ENCODE data around the gene SPEM1.

The SPEM1 gene

DNA sequence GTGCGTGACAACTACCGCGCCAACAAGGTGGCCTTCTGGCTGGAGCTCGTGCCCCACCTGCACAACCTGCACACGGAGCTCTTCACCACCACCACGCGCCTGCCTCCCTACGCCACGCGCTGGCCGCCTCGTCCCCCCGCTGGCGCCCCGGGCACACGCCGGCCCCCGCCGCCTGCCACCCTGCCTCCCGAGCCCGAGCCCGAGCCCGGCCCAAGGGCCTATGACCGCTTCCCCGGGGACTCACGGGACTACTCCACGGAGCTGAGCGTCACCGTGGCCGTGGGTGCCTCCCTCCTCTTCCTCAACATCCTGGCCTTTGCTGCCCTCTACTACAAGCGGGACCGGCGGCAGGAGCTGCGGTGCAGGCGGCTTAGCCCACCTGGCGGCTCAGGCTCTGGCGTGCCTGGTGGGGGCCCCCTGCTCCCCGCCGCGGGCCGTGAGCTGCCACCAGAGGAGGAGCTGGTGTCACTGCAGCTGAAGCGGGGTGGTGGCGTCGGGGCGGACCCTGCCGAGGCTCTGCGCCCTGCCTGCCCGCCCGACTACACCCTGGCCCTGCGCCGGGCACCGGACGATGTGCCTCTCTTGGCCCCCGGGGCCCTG lies 3.0 kb upstream of the SPEM1 start:
- no peak for DNase-seq

DNA sequence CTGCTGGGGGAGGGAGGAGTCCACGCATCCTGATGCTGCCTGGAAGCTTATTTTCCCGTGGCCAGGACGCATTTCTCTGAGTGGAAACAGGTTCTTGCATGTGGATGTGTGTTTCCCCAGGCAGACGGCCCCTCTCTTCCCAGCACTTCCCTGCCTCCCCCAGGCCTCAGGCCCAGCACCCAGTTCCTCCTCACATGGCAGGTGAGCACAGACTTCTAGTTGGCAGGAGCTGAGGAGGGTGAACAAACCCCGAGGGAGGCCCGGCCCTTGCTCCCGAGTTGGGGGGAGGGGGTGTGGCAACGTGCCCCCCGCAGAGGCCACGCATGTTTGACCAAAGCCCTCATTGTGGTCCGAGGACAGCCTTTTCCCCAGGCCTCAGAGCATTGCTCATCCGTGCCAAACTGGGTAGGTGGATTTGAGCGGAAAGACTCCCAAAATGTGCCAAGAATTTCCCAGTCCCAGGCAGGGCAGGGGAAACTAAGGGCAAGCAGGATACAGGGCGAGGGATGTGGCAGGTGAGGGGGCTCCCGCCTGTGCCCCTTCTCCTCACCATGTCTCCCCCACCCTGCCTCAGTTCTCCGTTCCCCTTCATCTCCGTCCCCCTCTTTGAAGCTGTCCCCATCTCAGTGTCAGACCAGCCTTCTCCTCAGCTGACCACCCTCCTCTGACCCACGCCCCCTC lies 1.5 kb upstream of the SPEM1 start:
- DNase-seq, result no peak

DNA sequence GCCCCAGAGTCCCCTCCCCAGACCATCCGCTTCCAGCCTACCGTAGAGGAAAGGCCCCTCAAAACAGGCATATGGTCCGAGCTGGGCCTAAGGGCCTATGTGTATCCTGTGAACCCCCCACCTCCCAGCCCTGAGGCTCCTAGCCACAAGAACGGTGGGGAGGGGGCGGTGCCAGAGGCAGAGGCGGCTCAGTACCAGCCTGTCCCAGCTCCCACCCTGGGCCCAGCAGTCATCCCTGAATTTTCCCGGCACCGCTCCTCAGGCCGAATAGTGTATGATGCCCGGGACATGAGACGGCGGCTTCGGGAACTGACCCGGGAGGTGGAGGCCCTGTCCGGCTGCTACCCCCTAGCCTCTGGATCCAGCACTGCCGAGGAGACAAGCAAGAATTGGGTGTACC lies 1.1 kb downstream of the SPEM1 start:
- no peak for DNase-seq

DNA sequence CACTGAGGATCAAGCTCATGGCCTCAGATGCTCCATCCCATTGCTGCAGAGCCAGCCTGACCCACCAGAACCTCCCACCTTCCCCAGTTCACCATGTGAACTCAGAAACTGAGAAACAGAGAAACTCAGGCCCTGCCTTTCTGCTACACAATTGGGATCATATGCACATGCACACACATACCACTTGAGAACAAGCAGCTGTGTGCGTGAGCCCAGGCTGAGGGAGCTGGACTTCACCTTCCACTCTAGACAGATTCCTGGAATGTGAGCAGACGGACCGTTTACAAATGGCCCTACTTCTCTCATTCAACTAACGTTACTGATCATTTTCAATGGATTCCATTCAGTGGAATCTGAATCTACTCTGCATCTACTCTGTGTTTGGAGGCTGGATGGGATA lies 3.6 kb downstream of the SPEM1 start:
- no peak for DNase-seq

DNA sequence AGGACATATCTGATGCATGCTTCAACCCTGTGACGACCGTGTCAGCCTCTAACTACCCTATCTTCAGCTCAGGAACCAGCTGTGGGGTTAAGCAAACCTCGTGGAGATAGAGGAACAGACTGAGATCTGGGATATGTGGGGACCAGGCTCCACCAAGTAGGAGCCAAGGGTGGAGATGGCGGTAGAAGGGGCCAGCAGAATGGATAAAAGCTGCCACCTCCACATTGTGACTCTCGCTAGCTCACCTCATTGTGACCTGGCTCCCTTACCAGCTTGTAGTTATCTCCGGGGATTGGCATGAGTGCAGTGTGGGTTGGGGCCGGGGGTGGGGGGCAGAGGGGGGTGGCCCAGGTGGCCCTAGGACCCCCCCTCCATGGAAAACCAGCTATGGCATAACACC lies 5.2 kb downstream of the SPEM1 start, which contains the start of gene SPEM2:
Gene SPEM2 (plus strand): TSS at position 301 of the 400 bp plus-strand sequence. CDS start 73 bp downstream, at position 374.
- no peak for DNase-seq

DNA sequence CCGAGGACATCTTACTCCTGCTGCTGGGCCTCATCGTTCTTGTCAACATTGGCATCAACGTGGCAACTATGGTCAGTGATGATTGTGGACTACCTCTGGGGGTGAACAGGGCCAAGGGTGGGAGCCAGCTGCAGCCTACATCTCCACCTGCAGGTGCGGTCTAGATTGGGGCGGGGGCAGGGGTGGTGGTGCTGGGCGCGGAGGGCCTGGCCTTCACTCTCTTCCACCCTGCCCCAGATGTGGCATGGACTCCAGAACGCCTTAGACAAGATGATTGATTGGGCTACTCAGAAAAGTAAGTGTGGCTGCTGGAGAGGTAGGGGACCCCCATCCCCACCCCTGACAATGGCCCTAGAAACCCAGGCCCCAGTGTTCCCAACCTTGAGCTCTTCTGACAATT lies 5.6 kb downstream of the SPEM1 start:
- no peak for DNase-seq

DNA sequence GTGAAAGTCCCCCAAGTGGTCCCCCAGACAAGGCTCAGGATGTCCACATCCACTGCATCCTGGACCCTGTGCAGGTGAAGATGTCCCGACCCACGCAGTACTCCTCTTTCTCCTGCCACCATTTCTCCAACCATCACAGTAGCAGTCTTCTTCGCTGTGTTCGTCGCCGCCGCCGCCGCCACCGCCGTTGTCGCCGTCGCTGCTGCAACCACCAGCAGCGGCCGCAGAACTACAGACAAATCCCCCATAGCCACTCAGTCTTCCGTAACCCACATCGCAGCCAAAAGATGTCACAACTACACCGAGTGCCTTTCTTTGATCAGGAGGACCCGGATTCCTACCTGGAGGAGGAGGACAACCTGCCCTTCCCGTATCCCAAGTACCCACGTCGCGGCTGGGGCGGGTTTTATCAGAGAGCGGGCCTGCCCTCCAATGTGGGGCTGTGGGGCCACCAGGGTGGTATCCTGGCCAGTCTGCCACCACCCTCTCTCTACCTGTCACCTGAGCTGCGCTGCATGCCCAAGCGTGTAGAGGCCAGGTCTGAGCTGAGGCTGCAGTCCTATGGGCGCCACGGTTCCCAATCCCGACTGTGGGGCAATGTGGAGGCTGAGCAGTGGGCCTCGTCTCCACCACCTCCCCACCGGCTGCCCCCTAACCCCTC lies 6.2 kb downstream of the SPEM1 start:
- no peak for DNase-seq

DNA sequence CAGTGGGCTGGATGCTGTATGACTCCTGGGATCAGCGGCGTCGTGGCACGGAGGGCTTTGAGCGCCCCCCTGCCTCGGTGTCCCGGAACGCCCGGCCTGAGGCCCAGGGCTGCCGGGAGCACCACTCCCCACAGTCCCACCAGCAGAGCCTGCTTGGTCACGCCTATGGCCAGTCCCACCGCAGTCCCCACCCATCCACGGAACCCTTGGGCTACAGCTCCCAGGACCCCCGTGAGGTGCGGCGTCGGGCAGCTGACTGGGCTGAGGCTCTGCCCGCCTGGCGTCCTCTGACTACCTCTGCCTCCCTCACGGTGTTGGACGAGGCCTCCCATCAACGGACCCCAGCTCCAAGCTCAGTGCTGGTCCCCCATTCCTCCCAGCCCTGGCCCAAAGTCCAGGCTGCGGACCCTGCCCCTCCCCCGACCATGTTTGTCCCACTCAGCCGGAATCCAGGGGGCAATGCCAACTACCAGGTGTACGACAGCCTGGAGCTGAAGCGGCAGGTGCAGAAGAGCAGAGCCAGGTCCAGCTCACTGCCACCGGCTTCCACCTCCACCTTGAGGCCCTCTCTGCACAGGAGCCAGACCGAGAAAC lies 6.9 kb downstream of the SPEM1 start:
- DNase-seq, result no peak

DNA sequence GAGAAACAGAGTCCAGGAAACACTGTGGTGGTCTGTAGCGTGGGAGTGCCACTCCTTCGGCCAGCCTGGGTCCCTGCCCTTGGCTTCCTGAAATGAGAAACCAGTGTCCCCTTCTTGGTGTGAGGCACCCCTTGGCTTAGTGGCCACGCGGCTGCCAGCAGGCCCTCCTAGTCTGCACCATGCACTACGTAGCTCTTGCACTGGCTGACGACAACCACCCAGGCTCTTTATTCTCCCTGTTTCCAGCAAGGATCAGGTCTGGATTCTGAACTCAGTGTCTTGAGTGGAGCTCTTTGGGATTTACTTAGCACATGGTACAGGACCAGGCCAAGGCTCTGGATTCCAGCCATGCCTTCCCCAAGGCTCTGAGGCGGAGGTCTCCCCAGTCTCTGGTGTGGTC lies 7.4 kb downstream of the SPEM1 start:
- no peak for DNase-seq

DNA sequence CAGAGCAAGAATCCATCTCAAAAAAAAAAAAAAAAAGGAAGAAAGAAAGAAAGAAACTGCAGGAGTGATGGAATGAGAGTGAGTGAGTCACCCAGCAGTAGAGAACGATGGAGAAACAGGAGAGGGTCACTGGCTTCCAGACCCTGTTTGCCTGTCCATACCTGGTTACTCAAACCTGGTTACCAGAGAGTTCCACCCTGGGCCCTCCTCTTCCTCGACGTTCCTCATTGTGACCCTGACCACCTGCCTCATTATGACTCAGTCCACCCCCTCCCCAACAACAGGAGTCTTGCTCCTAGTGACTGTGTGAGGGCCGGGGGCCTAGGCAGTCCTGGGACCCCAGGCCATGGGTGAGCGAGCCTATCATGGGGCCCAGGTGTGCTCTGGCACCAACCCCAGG lies 8.4 kb downstream of the SPEM1 start, which contains the start of gene SPEM3:
Gene SPEM3 (plus strand): TSS at position 301 of the 400 bp plus-strand sequence. CDS start 46 bp downstream, at position 347.
- no peak for DNase-seq

DNA sequence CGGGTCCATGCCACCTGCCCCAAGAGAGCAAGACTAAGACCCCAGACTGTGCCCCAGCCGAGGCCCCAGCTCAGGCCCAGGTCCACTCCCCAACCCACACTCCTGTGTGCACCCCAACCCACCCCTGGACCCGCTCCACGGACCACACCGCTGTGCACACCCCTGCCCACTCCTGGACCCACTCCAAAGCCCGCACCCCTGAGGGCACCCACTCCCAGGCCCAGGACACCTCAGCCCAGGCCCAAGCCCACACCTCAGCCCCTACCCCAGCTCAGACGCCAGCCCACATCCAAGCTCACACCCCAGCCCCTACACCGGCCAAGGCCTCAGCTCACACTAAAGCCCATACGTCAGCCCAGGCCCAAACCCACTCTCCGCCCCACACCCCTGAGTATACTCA lies 9.6 kb downstream of the SPEM1 start:
- DNase-seq, result no peak

DNA sequence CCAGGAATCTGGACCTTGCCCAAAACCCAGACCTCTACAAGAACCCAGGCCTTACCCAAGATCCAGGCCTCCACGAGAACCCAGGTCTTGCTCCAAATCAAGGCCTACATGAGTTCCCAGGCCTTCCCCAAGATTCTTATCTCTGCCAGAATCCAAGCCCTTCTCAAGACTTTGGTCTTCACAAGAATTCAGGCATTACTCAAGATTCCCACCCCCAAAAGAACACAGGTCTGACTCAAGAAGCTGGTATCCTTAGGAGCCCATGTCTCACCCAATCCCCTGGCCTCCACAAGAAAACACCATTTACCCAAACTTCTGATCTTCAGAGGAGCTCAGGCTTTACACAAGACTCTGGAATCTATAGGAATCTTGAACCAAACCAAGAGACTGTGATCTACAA lies 11.1 kb downstream of the SPEM1 start:
- DNase-seq, result no peak

DNA sequence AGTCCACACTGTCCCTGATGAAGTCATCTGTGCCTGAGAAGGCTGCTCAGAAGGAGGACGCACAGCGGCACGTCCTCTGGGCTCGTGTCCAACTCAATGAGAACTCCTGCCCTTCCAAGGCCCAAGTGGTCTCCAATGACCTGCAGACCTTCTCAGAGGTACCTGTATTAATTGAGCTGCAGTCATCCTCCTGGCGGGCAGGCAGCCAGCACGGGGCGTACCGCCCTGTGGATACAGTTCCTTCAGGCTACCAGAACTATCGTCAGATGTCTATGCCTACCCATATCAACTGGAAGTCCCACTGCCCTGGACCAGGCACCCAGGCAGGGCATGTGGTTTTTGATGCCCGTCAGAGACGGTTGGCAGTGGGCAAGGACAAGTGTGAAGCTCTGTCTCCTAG lies 12.2 kb downstream of the SPEM1 start:
- DNase-seq, result no peak

DNA sequence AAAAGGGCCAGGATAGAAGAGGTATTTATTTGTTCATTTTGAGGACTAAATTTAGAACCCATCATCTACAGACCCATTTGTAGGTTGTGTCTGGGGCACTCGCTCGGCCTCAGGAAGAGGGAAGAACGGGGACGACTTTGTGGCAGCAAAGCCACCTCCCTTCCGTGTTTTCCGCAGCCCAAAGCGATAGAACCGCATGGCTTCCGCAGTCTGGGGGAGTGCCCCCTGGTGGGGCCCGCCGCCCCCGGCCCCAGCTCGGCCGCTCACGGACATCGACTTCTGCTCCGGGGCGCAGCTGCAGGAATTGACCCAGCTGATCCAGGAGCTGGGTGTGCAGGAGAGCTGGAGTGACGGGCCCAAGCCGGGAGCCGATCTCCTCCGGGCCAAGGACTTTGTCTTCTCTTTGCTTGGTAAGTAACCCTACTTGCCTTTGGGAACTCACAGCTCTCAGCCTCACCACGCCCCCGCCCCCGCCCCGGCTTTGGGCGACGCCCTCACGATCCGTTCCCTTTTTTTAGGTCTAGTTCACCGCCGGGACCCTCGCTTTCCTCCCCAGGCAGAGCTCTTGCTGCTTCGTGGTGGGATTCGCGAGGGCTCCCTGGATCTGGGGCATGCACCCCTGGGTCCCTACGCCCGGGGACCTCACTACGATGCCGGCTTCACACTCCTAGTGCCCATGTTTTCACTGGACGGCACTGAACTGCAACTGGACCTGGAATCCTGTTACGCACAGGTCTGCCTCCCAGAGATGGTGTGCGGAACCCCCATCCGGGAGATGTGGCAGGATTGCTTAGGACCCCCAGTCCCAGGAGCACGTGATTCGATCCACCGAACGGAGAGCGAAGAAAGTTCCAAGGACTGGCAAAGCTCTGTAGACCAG lies 15.8 kb downstream of the SPEM1 start:
- DNase-seq, result peak in 1 of 58 donors; percentile 31

DNA sequence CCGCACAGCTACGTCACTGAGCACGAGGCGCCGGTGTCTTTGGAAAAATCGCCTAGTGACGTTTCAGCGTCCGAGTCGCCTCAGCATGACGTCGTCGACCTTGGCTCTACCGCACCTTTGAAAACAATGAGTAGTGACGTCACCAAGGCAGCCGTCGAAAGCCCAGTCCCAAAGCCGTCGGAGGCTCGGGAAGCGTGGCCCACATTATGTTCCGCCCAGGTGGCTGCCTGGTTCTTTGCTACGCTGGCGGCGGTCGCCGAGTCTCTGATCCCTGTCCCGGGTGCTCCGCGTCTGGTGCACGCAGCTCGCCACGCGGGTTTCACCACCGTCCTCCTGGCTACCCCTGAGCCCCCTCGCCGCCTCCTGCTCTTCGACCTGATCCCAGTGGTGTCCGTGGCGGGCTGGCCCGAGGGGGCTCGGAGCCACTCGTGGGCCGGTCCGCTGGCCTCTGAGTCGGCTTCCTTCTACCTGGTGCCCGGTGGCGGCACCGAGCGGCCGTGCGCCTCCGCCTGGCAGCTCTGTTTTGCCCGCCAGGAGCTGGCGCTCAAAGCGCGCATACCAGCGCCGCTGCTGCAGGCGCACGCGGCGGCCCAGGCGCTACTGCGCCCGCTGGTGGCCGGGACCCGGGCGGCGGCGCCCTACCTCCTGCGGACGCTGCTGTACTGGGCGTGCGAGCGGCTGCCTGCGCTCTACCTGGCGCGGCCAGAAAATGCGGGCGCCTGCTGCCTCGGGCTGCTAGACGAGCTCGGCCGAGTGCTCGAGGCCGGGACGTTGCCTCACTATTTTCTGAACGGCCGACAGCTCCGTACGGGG lies 16.6 kb downstream of the SPEM1 start:
- DNase-seq, result peak in 48 of 58 donors; percentile 25 to 76 (median 55)

DNA sequence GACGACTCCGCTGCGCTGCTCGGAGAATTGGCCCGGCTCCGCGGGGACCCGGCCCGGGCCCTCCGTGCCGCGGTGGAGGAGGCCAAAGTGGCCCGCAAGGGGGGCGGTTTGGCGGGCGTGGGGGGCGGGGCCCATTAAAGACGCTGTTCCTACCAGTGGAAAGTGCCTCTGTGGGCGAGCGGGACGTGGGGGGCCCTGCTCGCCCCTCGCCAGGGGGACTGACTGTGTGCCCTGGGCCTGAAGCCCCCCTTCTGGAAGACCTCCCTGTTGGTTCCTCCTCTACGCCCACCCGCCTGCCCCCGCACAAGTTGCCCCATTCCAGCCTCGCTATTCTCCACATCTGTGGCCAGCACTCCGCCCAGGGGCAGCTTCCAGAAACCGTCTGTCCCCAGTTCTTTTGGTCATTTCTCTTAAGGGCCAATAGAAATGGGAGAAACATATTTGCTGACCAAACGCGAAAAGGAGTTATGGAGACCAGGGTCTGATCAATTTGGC lies 17.3 kb downstream of the SPEM1 start:
- DNase-seq, result no peak

DNA sequence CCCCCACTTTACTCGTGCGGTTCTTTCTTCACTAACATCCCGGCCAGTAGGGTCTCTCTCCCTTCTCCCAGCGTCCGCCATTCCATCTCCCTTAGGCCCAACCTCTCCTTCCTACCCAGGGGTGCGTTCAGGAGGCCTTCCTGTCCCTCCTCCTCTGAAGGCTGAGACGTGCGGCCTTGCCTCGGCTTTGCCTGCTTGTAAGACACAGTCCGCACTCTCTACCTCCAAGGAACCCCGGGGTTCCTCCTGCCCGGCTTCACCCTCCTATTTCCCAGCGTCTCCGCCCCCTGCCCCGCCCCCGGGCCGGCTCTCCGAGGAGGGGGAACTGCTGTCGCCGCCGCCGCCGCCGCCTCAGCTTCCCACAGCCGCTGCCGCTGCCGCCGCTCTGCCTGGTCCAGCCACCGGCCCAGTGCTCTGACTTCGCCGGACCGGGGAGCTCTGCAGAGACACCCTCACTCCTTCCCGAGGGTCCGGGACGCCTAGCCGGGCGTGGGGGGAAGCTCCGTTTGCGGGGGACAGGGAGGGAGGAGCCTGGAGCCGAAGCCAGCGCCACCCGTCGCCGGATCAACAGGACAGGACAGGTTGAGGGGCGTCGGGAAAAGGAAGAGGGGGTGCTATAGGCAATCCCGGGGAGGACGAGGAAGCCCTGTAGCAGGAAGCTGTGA lies 18.0 kb downstream of the SPEM1 start:
- DNase-seq, result peak in 45 of 58 donors; percentile 18 to 68 (median 43)

DNA sequence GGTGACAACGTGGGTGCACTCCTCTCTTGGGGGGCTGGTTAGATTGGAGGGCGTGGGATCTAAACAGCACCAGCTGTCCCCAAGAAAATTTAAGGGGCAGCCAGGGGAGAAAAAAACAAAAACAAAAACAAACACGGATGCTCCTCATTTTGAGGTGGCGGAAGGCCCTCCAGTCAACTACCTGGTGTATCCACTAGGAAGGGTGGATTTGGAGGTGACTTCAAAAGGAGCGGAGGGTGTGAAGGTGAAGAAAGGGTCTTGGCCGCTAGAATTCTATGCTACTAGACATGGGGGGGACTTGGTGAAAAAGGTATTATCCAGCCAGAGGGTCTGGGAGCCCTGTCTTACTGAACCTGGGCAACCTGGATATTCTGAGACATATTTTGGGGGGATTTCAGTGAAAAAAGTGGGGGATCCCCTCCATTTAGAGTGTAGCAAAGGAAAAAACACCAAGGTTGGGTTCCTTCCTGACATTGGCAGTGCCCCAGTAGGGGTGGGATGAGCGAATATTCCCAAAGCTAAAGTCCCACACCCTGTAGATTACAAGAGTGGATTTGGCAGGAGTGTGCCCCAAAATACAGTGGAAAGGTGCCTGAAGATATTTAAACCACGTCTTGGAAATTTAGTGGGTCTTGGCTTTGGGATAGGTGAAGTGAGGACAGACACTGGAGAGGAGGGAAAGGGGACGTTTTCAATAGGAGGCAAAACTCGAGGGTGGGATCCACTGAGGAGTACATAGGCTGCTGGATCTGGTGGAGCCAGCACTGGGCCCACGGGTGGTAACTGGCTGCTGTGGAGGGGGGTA lies 18.7 kb downstream of the SPEM1 start:
- no peak for DNase-seq

Data from anterior cingulate cortex (tissue), 58 donors.